HepG2 (cell line): ENCODE data around the gene COMMD8. TPM values are rescaled to one million over a fixed set of nuclear protein-coding genes. Genes with fewer than 3 reads are reported as not detected.

Experiments used
- ATF1 ChIP-seq: IDR thresholded peaks from 2 replicates; pipeline ENCODE4 v1.6.1; 2016; ENCODE audit warnings: mild to moderate bottlenecking, control low read depth
- ATF5 ChIP-seq: sonication (generic); formaldehyde crosslinking; IDR thresholded peaks from 2 replicates; pipeline ENCODE4 v1.4.0; 2020; ENCODE audit warnings: mild to moderate bottlenecking, low read depth, missing genetic modification reagents
- BCLAF1 ChIP-seq: fragments of 450-650 bp; IDR thresholded peaks from 2 replicates; pipeline ENCODE4 v1.6.1; 2017; ENCODE audit warnings: mild to moderate bottlenecking
- CHD4 ChIP-seq: fragments of 200-600 bp; sonication (generic); IDR thresholded peaks from 2 replicates; pipeline ENCODE4 v1.7.0; 2017; ENCODE audit warnings: mild to moderate bottlenecking, low read length, borderline replicate concordance
- GABPA ChIP-seq, 2 experiments: IDR thresholded peaks; 2 replicates each; pipeline ENCODE4 v1.6.1; 2011 to 2016; ENCODE audit warnings: low read depth in 2 of 2, low read length in 1 of 2, missing biosample characterization in 1 of 2, missing genetic modification characterization in 1 of 2
- HES4 ChIP-seq: sonication (generic); formaldehyde crosslinking; IDR thresholded peaks from 2 replicates; pipeline ENCODE4 v1.9.0; 2021; ENCODE audit warnings: mild to moderate bottlenecking, missing genetic modification reagents, borderline replicate concordance
- HOXD1 ChIP-seq: sonication (generic); formaldehyde crosslinking; IDR thresholded peaks from 2 replicates; pipeline ENCODE4 v1.5.0; 2020; ENCODE audit warnings: missing genetic modification reagents
- NFYB ChIP-seq: sonication (generic); formaldehyde crosslinking; IDR thresholded peaks from 2 replicates; pipeline ENCODE4 v1.4.0; 2020; ENCODE audit warnings: missing genetic modification reagents
- PAWR ChIP-seq: sonication (generic); formaldehyde crosslinking; IDR thresholded peaks from 2 replicates; pipeline ENCODE4 v1.4.0; 2020; ENCODE audit warnings: missing genetic modification reagents, mild to moderate bottlenecking, borderline replicate concordance
- RNF2 ChIP-seq: fragments of 450-650 bp; conservative IDR thresholded peaks from 2 replicates; pipeline ENCODE4 v1.6.1; 2016; ENCODE audit warnings: low read depth
- U2AF1 ChIP-seq: fragments of 200-400 bp; formaldehyde crosslinking; optimal IDR thresholded peaks from 2 replicates; pipeline ENCODE3; 2017; ENCODE audit warnings: mild to moderate bottlenecking, low read depth, low read length
- ZNF407 ChIP-seq: sonication (generic); formaldehyde crosslinking; IDR thresholded peaks from one replicate; pipeline ENCODE4 v1.5.1; 2020; ENCODE audit warnings: mild to moderate bottlenecking, missing genetic modification reagents; ENCODE audit errors: not compliant biosample characterization
- ZNF414 ChIP-seq: sonication (generic); formaldehyde crosslinking; IDR thresholded peaks from 2 replicates; pipeline ENCODE4 v1.5.0; 2020; ENCODE audit warnings: missing genetic modification reagents
- ZNF879 ChIP-seq: sonication (generic); formaldehyde crosslinking; IDR thresholded peaks from 2 replicates; pipeline ENCODE4 v1.8.1; 2023; ENCODE audit warnings: missing genetic modification reagents
- polyA plus RNA-seq, 8 experiments: library from polyadenylated mRNA; depleted of rRNA in 3 of 8; stranded (reverse) in 7 of 8; unstranded in 1 of 8; fragments of >200 nt; fragmentation: Illumina TruSeq in 4 of 8; extraction: Trizol in 4 of 8; gene quantifications; 2 replicates each; pipeline versions ENCODE4 v1.2.1 to v1.2.3, GENCODE V29; 2011 to 2016; ENCODE audit warnings: low read depth in 4 of 8, missing spikeins in 1 of 8, mixed read lengths in 1 of 8; ENCODE audit not compliant: insufficient read depth in 1 of 8
- total RNA-seq, 5 experiments: library from RNA; depleted of rRNA; stranded (reverse); fragments of >200 nt; fragmentation: Illumina TruSeq; extraction: Trizol; gene quantifications; 2 replicates each; pipeline ENCODE4 v1.2.3, GENCODE V29; 2016; ENCODE audit warnings: low read depth in 1 of 5

COMMD8 gene
- total and polyA plus RNA-seq, 2 of the 13 experiments (the other 11 are each of a cell fraction or from before 2014, with no cell fraction given) = 7.1 to 20.3 TPM

- TF ChIP-seq ZNF407 (CRISPR knock-in tag) = no peak
- TF ChIP-seq GABPA (IDR thresholded peaks at IDR 0.05; ENCODE audit: low read depth, low read length) = no peak
- TF ChIP-seq GABPA (CRISPR knock-in tag; IDR thresholded peaks at IDR 0.05; ENCODE audit: low read depth) = peak; percentile 26; the same call in 1 of the 2 replicates
- peak; percentile 65 for TF ChIP-seq NFYB (CRISPR knock-in tag)
- peak; percentile 82 for TF ChIP-seq RNF2
- no peak for TF ChIP-seq CHD4
- TF ChIP-seq U2AF1 = no peak
- TF ChIP-seq BCLAF1 = no peak
- TF ChIP-seq PAWR (CRISPR knock-in tag) = no peak
- peak; percentile 23; the same call in 1 of the 2 replicates for TF ChIP-seq HES4 (CRISPR knock-in tag)
- TF ChIP-seq ATF5 (CRISPR knock-in tag) = no peak
- no peak for TF ChIP-seq HOXD1 (CRISPR knock-in tag)
- no peak for TF ChIP-seq ZNF879 (CRISPR knock-in tag)
- TF ChIP-seq ATF1 = no peak
- 0 out of 2 replicates have a peak, but pooled peaks have one; percentile 39 for TF ChIP-seq ZNF414 (CRISPR knock-in tag)
Measured at GRCh38 chr4:47463235-47463956, at the start of gene COMMD8 (continued).
